Inflammatory macrophage (primary cell): ENCODE data around the gene PCDHB14.
"Not testable (repeated sequence)": the region's sequence is repeated elsewhere in the genome, so short reads cannot be mapped to it uniquely, and the experiment has no call there.

Experiments
- DNase-seq, 2 donors: peaks; one replicate each; pipeline ENCODE4 v3.0.0-alpha.2; 2020 to 2022
- total RNA-seq, 18 experiments: gene quantifications; one replicate each; lab custom pipeline; 2026; ENCODE audit warnings: mixed read lengths in 6 of 18, inconsistent platforms in 2 of 18; lab: John Stamatoyannopoulos, UW

PCDHB14 gene
- total RNA-seq, result 0 to 0.04 (median 0) reads per million in 18 experiments

- no peak for DNase-seq
These were observed at the start of gene PCDHB14 for GRCh38 chr5:141223112-141223783. PCDHB14 (plus strand) TSS chr5:141223343; CDS start chr5:141223506, 163 bp downstream.

GRCh38 chr5:141174291-141175104 lies 48.6 kb upstream of the PCDHB14 start:
- not testable (repeated sequence) for DNase-seq

GRCh38 chr5:141175933-141176332 lies 47.2 kb upstream of the PCDHB14 start:
- no peak for DNase-seq

GRCh38 chr5:141177577-141178191 lies 45.5 kb upstream of the PCDHB14 start, which contains the start of gene PCDHB8:
PCDHB8 (plus strand) TSS chr5:141177790; CDS start chr5:141178035, 245 bp downstream.
- not testable (repeated sequence) for DNase-seq

- DNase-seq, result not testable (repeated sequence)
These were observed 43.8 kb upstream of the PCDHB14 start for GRCh38 chr5:141179371-141179770.

- not testable (repeated sequence) for DNase-seq
These were observed 43.3 kb upstream of the PCDHB14 start for GRCh38 chr5:141179876-141180275.

GRCh38 chr5:141180313-141180712 lies 42.8 kb upstream of the PCDHB14 start:
- DNase-seq, result no peak

GRCh38 chr5:141182248-141182647 lies 40.9 kb upstream of the PCDHB14 start, which contains the start of gene PCDHB16:
PCDHB16 (plus strand) TSS chr5:141182387; CDS start chr5:141182560, 173 bp downstream.
- DNase-seq, result no peak

GRCh38 chr5:141184117-141184855 lies 38.9 kb upstream of the PCDHB14 start:
- not testable (repeated sequence) for DNase-seq

- no peak for DNase-seq
These were observed 36.1 kb upstream of the PCDHB14 start, which contains the start of gene PCDHB9 for GRCh38 chr5:141186897-141187512. PCDHB9 (plus strand) TSS chr5:141187161; CDS start chr5:141187319, 158 bp downstream.

GRCh38 chr5:141188682-141189081 lies 34.5 kb upstream of the PCDHB14 start:
- DNase-seq, result not testable (repeated sequence)

- DNase-seq, result not testable (repeated sequence)
These were observed 34.0 kb upstream of the PCDHB14 start for GRCh38 chr5:141189131-141189530.

GRCh38 chr5:141192110-141192725 lies 30.9 kb upstream of the PCDHB14 start, which contains the start of gene PCDHB10:
PCDHB10 (plus strand) TSS chr5:141192353; CDS start chr5:141192553, 200 bp downstream.
- peak in 1 of 2 donors; percentile 17 for DNase-seq

- not testable (repeated sequence) for DNase-seq
These were observed 28.8 kb upstream of the PCDHB14 start for GRCh38 chr5:141194332-141194731.

- DNase-seq, result no peak
These were observed 26.8 kb upstream of the PCDHB14 start for GRCh38 chr5:141196363-141196762.

- no peak for DNase-seq
These were observed 23.5 kb upstream of the PCDHB14 start, which contains the start of gene PCDHB11 for GRCh38 chr5:141199359-141200235. PCDHB11 (plus strand) TSS chr5:141199627; CDS start chr5:141199775, 148 bp downstream.

GRCh38 chr5:141201126-141201525 lies 22.0 kb upstream of the PCDHB14 start:
- DNase-seq, result not testable (repeated sequence)

- DNase-seq, result not testable (repeated sequence)
These were observed 21.5 kb upstream of the PCDHB14 start for GRCh38 chr5:141201646-141202045.

GRCh38 chr5:141208478-141208877 lies 14.7 kb upstream of the PCDHB14 start, which contains the start of gene PCDHB12:
PCDHB12 (plus strand) TSS chr5:141208719; CDS start chr5:141208908, 189 bp downstream.
- DNase-seq, result no peak

- DNase-seq, result not testable (repeated sequence)
These were observed 12.9 kb upstream of the PCDHB14 start for GRCh38 chr5:141210281-141210680.
